Stimulated activated naive CD8-positive, alpha-beta T cell treated with anti-CD3 and anti-CD28 coated beads, Interleukin-15, amount 100 ng/mL, for 72 hours (primary cell): Measurements from ENCODE around the gene TAF11L12.

Experiments used
- ATAC-seq: fragments of 150-1000 bp; cut with Tn5 transposase; 2 replicates; pipeline ENCODE4 v1.10.0; 2021; ENCODE audit warnings: mild to moderate bottlenecking, moderate library complexity
- DNase-seq, 2 donors: peaks; one replicate each; pipeline ENCODE4 v3.0.0; 2021 to 2022
- H3K27ac Mint-ChIP-seq, 2 donors: one replicate each; pipeline ENCODE4 v1.8.0; 2022; ENCODE audit warnings: mild to moderate bottlenecking in 2 of 2, mixed read lengths in 2 of 2, moderate library complexity in 2 of 2
- H3K27me3 Mint-ChIP-seq: one replicate; pipeline ENCODE4 v1.8.0; 2022; ENCODE audit warnings: mixed read lengths
- H3K4me1 Mint-ChIP-seq: one replicate; pipeline ENCODE4 v1.8.0; 2022; ENCODE audit warnings: mild to moderate bottlenecking, mixed read lengths
- H3K4me3 Mint-ChIP-seq, 2 donors: one replicate each; pipeline ENCODE4 v1.8.0; 2022; ENCODE audit warnings: mild to moderate bottlenecking in 2 of 2, mixed read lengths in 2 of 2, moderate library complexity in 1 of 2
- H3K9me3 Mint-ChIP-seq, 2 donors: one replicate each; pipeline ENCODE4 v1.8.0; 2022; ENCODE audit warnings: mixed read lengths in 2 of 2

TAF11L12 gene

DNA sequence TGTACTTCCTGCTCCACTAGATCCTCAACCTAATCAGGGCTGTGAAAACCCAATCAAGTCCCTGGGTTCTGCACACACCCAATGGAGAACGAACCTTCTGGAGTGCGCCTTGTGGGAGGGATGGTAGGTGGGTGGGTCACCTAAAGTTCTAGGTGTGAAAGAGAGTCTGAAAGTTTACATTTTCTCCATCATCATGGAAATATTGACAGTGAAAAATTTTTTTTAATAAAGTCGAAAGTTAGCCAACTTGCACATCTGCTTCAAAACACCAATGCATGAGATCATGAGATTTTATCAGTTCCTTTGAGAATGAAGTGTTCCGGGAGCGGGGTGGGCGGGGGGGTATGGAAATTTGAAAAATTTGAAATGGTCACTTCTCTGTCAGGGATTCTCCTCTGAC is 45.7 kb downstream of the TAF11L12 start:
- Mint-ChIP-seq H3K27me3 (no peaks in the 10 kb centered on the region), H3K4me1 (no peaks in the 10 kb centered on the region), H3K4me3 (no peak overlapping the region), H3K27ac (no peak overlapping the region), H3K9me3 (peaks cover 15 to 19% of the 10 kb centered on the region in 2 donors)
- DNase-seq (no peak), ATAC-seq (no peak)
